ENCODE data around the gene TM2D3.

The TM2D3 gene

DNA sequence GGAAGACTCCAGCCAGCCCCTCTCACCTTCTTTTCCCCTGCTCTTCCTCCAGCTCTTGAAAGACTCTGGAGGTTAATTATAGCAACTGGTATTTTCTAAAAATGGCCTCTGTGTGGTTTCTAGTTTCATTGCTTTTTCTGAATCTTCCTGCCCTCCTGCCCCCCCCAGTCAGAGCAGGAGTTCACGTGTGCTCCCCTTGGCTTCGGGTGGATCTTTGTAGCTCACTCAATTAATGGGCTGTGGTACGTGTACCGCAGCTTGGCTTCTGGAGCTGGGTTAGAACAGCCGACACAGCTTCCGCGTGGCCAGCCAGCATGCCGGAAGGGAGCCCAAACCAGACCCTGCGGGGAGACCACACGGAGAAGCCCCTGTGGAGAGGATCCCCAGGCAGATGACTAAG is 31.5 kb downstream of the TM2D3 start:
- Mint-ChIP-seq H3K9me3 (ENCODE audit: low read depth) (no peaks in the 10 kb centered on the region), H3K4me3 (no peak overlapping the region), H3K27me3 (no peaks in the 10 kb centered on the region), H3K27ac (no peak overlapping the region), H3K36me3 (peaks cover 16% of the 10 kb centered on the region), H3K4me1 (ENCODE audit: low read depth) (peaks cover 31% of the 10 kb centered on the region)

DNA sequence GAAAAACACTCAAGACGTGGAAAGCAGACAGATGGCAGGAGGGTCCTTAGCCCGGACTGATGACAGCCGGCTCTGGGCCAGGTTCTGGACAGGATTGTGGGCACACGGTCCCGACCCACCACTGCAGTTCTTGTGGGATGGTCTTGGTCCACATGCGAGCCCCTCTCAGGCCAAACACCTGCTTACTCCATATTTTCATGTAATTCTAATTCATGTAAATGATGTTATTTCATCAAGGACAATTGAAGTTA is 32.6 kb downstream of the TM2D3 start:
- H3K36me3 Mint-ChIP-seq = peaks cover 14% of the 10 kb centered on the region
- H3K27me3 Mint-ChIP-seq = no peaks in the 10 kb centered on the region
- H3K27ac Mint-ChIP-seq = no peak overlapping the region
- H3K9me3 Mint-ChIP-seq (ENCODE audit: low read depth) = no peaks in the 10 kb centered on the region
- H3K4me3 Mint-ChIP-seq = no peak overlapping the region
- peaks cover 28% of the 10 kb centered on the region for H3K4me1 Mint-ChIP-seq (ENCODE audit: low read depth)

DNA sequence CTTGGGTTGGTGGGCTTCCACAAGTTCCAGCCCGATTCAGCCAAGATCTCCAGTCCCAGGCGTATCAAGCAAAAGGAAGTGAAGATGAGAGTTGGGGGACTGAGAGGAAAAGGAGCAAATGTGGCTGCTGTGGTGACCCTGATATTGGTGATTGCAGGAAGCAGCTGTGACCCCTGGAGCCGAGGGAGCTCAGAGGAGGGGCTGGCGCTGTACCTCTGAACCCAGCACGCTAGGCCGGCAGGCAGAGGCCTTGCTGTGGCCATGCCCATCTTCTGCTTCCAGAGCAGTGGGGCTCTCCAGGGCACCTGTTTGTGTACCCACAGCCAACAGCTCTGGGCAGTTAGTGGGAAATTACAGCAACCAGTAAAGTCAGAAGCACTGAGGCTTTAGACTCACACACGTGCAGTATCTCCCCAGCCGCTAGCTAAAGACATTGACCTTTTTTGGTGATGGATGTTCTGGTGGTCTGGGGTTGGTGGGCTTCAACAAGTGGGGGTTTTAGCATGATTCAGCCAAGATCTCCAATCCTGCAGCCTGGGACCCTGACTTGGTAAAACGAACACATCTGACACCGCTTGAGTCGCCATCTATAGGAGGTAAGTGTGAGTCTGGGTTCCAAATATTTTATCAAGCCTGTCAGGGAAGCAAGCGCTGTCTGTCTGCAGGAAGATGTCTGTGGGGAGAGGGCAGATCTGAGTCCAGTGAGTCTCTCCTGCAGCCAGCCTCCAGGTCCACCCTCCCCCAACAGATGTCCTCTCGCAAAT is 33.1 kb downstream of the TM2D3 start:
- Mint-ChIP-seq H3K4me3 (no peak overlapping the region), H3K9me3 (ENCODE audit: low read depth) (no peaks in the 10 kb centered on the region), H3K27ac (no peak overlapping the region), H3K4me1 (ENCODE audit: low read depth) (peaks cover 23% of the 10 kb centered on the region), H3K27me3 (no peaks in the 10 kb centered on the region), H3K36me3 (peaks cover 13% of the 10 kb centered on the region)

GRCh38 chr15:101618076-101618475 is 34.1 kb downstream of the TM2D3 start:
- H3K4me3 Mint-ChIP-seq = no peak overlapping the region
- no peaks in the 10 kb centered on the region for H3K9me3 Mint-ChIP-seq (ENCODE audit: low read depth)
- H3K36me3 Mint-ChIP-seq = peaks cover 5% of the 10 kb centered on the region
- H3K27ac Mint-ChIP-seq = no peak overlapping the region
- H3K4me1 Mint-ChIP-seq (ENCODE audit: low read depth) = peaks cover 16% of the 10 kb centered on the region
- no peaks in the 10 kb centered on the region for H3K27me3 Mint-ChIP-seq

GRCh38 chr15:101617390-101617965 is 34.7 kb downstream of the TM2D3 start:
- H3K36me3 Mint-ChIP-seq = peaks cover 4% of the 10 kb centered on the region
- H3K27ac Mint-ChIP-seq = no peak overlapping the region
- no peak overlapping the region for H3K4me3 Mint-ChIP-seq
- H3K27me3 Mint-ChIP-seq = no peaks in the 10 kb centered on the region
- H3K9me3 Mint-ChIP-seq (ENCODE audit: low read depth) = no peaks in the 10 kb centered on the region
- H3K4me1 Mint-ChIP-seq (ENCODE audit: low read depth) = peaks cover 11% of the 10 kb centered on the region

GRCh38 chr15:101615986-101616848 is 36.0 kb downstream of the TM2D3 start:
- H3K27me3 Mint-ChIP-seq = no peaks in the 10 kb centered on the region
- no peak overlapping the region for H3K4me3 Mint-ChIP-seq
- H3K9me3 Mint-ChIP-seq (ENCODE audit: low read depth) = no peaks in the 10 kb centered on the region
- peaks cover 2% of the 10 kb centered on the region for H3K36me3 Mint-ChIP-seq
- H3K27ac Mint-ChIP-seq = no peak overlapping the region
- H3K4me1 Mint-ChIP-seq (ENCODE audit: low read depth) = peaks cover 1% of the 10 kb centered on the region

DNA sequence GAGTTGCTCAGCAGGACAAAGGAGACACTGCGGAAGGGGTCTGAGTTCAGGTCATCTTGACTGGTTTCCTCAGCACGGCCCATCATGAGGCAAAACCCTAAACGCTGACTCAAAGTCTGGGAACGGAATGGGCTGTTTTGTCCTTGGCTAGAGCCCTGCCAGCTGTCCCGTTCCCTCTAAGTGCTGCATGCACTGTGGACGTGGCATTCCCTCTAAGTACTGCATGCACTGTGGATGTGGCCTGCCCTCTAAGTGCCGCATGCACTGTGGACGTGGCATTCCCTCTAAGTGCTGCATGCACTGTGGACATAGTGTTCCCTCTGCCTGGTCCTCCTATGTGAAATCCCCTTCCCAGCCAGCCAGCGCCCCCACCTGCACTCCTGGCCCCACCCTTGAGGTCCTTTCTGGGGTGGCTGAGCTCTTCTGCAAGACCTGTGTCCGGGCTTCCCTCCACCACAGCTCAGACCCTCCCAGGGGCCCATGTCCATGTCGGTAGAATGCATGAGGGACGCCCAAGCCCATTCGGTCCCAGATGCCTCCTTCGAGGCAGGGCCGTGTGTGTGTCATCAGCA is 36.7 kb downstream of the TM2D3 start:
- Mint-ChIP-seq H3K36me3 (peaks cover 2% of the 10 kb centered on the region), H3K9me3 (ENCODE audit: low read depth) (no peaks in the 10 kb centered on the region), H3K4me1 (ENCODE audit: low read depth) (peaks cover 1% of the 10 kb centered on the region), H3K4me3 (no peak overlapping the region), H3K27me3 (no peaks in the 10 kb centered on the region), H3K27ac (no peak overlapping the region)

GRCh38 chr15:101614761-101615160 is 37.4 kb downstream of the TM2D3 start:
- Mint-ChIP-seq H3K9me3 (ENCODE audit: low read depth) (no peaks in the 10 kb centered on the region), H3K27ac (no peak overlapping the region), H3K4me3 (no peak overlapping the region), H3K27me3 (no peaks in the 10 kb centered on the region), H3K4me1 (ENCODE audit: low read depth) (peaks cover 1% of the 10 kb centered on the region), H3K36me3 (peaks cover 2% of the 10 kb centered on the region)

DNA sequence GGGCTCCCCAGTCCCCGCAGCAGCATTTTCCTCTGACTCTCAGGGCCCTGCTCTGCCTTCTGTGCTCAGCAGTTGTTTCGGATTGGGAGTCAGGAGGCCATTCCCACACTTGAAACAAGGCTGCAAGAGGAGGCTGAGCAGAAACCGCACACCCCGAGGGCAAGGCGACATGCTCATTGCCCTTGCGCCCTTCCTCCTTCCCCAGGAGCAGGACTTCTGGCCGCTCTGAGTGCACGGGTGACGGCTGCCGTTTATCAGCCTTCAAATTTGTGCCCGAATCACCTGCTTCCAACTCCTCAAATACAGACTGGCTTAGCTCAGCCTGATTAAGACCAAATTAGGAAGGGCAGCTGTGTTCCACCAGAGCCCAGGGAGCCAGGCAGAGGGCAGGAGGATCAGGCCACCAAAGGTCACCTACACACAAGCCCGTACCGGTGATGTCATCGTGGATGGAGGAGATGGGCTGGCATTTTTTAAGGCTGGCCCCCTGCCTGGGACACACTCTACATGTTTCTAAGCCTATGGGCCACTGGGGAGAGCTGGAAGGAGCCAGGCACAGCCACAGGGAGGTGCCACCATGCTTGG is 38.1 kb downstream of the TM2D3 start:
- H3K4me1 Mint-ChIP-seq (ENCODE audit: low read depth) = peaks cover 1% of the 10 kb centered on the region
- H3K36me3 Mint-ChIP-seq = peaks cover 2% of the 10 kb centered on the region
- no peaks in the 10 kb centered on the region for H3K27me3 Mint-ChIP-seq
- no peak overlapping the region for H3K4me3 Mint-ChIP-seq
- no peak overlapping the region for H3K27ac Mint-ChIP-seq
- H3K9me3 Mint-ChIP-seq (ENCODE audit: low read depth) = no peaks in the 10 kb centered on the region

GRCh38 chr15:101613130-101614000 is 38.8 kb downstream of the TM2D3 start:
- H3K27ac Mint-ChIP-seq = no peak overlapping the region
- H3K4me3 Mint-ChIP-seq = no peak overlapping the region
- H3K36me3 Mint-ChIP-seq = peaks cover 2% of the 10 kb centered on the region
- H3K27me3 Mint-ChIP-seq = no peaks in the 10 kb centered on the region
- no peaks in the 10 kb centered on the region for H3K4me1 Mint-ChIP-seq (ENCODE audit: low read depth)
- no peaks in the 10 kb centered on the region for H3K9me3 Mint-ChIP-seq (ENCODE audit: low read depth)

GRCh38 chr15:101612676-101613075 is 39.5 kb downstream of the TM2D3 start:
- Mint-ChIP-seq H3K27me3 (no peaks in the 10 kb centered on the region), H3K36me3 (peaks cover 2% of the 10 kb centered on the region), H3K27ac (no peak overlapping the region), H3K9me3 (ENCODE audit: low read depth) (no peaks in the 10 kb centered on the region), H3K4me1 (ENCODE audit: low read depth) (no peaks in the 10 kb centered on the region), H3K4me3 (no peak overlapping the region)

- no peaks in the 10 kb centered on the region for H3K36me3 Mint-ChIP-seq
- no peaks in the 10 kb centered on the region for H3K9me3 Mint-ChIP-seq (ENCODE audit: low read depth)
- no peak overlapping the region for H3K4me3 Mint-ChIP-seq
- H3K27me3 Mint-ChIP-seq = no peaks in the 10 kb centered on the region
- no peaks in the 10 kb centered on the region for H3K4me1 Mint-ChIP-seq (ENCODE audit: low read depth)
- H3K27ac Mint-ChIP-seq = no peak overlapping the region
Measured at GRCh38 chr15:101611580-101612299, 40.4 kb downstream of the TM2D3 start.

DNA sequence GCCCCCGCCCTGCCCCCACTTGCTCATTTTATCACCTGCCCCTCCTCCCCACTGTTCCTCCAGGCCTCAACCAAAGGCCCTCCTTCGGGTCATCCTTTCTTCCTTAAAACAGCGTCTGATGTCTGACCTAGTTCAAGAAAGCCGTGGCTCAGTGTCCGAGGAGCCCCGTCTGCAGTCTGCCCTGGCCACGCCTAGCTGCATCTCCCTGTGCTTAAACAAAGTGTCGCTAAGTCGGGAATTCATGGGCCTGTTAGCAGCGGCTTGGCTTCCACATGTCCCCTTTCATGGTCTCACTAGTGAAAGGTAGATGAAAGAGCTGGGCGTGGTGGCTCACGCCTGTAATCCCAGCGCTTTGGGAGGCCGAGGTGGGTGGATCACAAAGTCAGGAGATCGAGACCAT is 41.2 kb downstream of the TM2D3 start:
- no peak overlapping the region for H3K4me3 Mint-ChIP-seq
- no peaks in the 10 kb centered on the region for H3K36me3 Mint-ChIP-seq
- H3K27ac Mint-ChIP-seq = no peak overlapping the region
- no peaks in the 10 kb centered on the region for H3K9me3 Mint-ChIP-seq (ENCODE audit: low read depth)
- no peaks in the 10 kb centered on the region for H3K27me3 Mint-ChIP-seq
- H3K4me1 Mint-ChIP-seq (ENCODE audit: low read depth) = no peaks in the 10 kb centered on the region

DNA sequence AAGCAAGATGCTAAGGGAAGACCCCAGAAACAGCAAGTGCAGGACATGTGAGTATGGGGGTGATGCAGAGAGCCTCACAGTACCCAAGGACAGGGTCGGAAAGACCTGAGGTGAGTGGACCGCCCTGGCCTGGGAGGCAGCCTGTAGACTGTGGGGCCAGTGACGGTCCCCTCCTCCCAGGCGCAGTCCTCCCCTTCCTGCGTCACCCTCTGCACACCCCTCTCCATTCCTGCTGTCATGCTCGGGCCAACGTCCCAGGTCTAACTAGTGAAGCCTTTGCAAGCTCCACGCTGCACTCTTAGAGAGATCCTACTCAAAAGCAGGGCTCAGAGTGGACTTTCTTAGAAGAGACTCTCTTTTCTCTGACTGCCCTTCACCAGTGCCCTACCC is 41.6 kb downstream of the TM2D3 start:
- Mint-ChIP-seq H3K4me1 (ENCODE audit: low read depth) (no peaks in the 10 kb centered on the region), H3K36me3 (no peaks in the 10 kb centered on the region), H3K27ac (no peak overlapping the region), H3K4me3 (no peak overlapping the region), H3K9me3 (ENCODE audit: low read depth) (no peaks in the 10 kb centered on the region), H3K27me3 (peaks cover under 1% of the 10 kb centered on the region)
